Calu3 (cell line): ENCODE results near the gene PPP2R5B. TPM values are rescaled to one million over a fixed set of nuclear protein-coding genes. Genes with fewer than 3 reads are reported as not detected.

Experiments used
- BruUV-seq: library from RNA; stranded (reverse); fragments of 400-500 nt; replicated peaks from 2 replicates; lab custom pipeline; 2021; lab: Mats Ljungman, UMichigan
- CTCF ChIA-PET: fragments of 300-600 bp; sonication (Branson Sonifier 250); formaldehyde crosslinking; loops from one replicate; lab custom pipeline; 2022; ENCODE audit warnings: antibody characterized with exemption; lab: Charles Lee
- DNase-seq: peaks from one replicate; pipeline ENCODE4 v3.0.0; 2022
- H3K27ac Mint-ChIP-seq: one replicate; pipeline ENCODE4 v1.8.0; 2022; ENCODE audit warnings: mixed read lengths; ENCODE audit not compliant: unreplicated experiment
- H3K27me3 Mint-ChIP-seq: one replicate; pipeline ENCODE4 v1.8.0; 2022; ENCODE audit warnings: mixed read lengths; ENCODE audit not compliant: unreplicated experiment
- H3K36me3 Mint-ChIP-seq: one replicate; pipeline ENCODE4 v1.8.0; 2022; ENCODE audit warnings: mild to moderate bottlenecking, moderate library complexity, mixed read lengths; ENCODE audit not compliant: insufficient read depth, unreplicated experiment
- H3K4me1 Mint-ChIP-seq: one replicate; pipeline ENCODE4 v1.8.0; 2022; ENCODE audit warnings: mild to moderate bottlenecking, low read depth, mixed read lengths; ENCODE audit not compliant: unreplicated experiment
- H3K4me3 Mint-ChIP-seq: one replicate; pipeline ENCODE4 v1.8.0; 2022; ENCODE audit warnings: mild to moderate bottlenecking, low read depth, moderate library complexity, mixed read lengths; ENCODE audit not compliant: unreplicated experiment
- H3K9me3 Mint-ChIP-seq: one replicate; pipeline ENCODE4 v1.8.0; 2022; ENCODE audit warnings: low read depth, mixed read lengths; ENCODE audit not compliant: unreplicated experiment
- intact Hi-C: fragments of 100-400 bp; cut with micrococcal nuclease; formaldehyde crosslinking; loops from one replicate; pipeline ENCODE4 v1.10.0; 2022; ENCODE audit not compliant: unreplicated experiment
- total RNA-seq: library from RNA; stranded (reverse); gene quantifications from 2 replicates; pipeline ENCODE4 v1.2.3, GENCODE V29; 2022
- TF ChIP-seq, protein P1 (sequence below): fragments of 200-600 bp; IDR thresholded peaks from one replicate; pipeline ENCODE4 v1.8.0; 2022; ENCODE audit warnings: antibody characterized with exemption; ENCODE audit not compliant: unreplicated experiment

The PPP2R5B gene
- total RNA-seq, 1 experiment from 2014 or later = 12.2 TPM

DNA sequence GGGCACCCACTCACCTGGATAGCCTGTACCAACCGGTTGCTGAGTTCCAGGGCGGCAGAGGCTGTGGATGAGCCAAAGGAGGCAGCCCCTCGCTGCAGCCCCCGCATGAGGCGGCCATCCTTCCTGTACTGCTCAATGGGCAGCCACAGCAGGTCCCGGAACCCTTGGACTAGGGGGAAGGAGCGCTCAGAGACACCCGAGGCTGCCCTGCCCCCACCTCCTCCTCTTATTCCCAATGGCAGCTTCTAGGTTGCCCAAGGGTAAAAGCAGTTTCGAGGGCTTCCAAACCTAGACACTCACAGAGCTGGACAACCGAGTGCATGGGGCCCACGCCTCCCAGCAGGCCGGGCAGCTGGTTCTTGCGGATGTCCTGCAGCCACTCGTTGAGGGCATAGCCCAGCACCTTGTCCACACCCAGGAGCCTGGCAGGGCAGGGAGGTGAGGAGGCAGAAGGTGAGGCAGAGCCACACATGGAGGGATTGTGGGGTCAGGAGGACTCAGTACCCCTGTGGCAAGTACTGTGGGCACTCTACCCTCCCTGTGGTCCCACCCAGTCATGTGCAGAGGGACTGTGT lies 28.0 kb upstream of the PPP2R5B start:
- intact Hi-C loops = no loop called here
- CTCF ChIA-PET = interaction anchor here (0.6 kb wide), 1 partner anchor 48 kb away, joined by 4 read pairs; no protein-coding TSS in a partner anchor
- Mint-ChIP-seq H3K27ac (no peak overlapping the region), H3K27me3 (no peaks in the 10 kb centered on the region), H3K4me3 (no peak overlapping the region), H3K9me3 (no peaks in the 10 kb centered on the region), H3K4me1 (peaks cover 26% of the 10 kb centered on the region), H3K36me3 (peaks cover 62% of the 10 kb centered on the region)
- no peak for DNase-seq
- TF ChIP-seq, protein P1, sequence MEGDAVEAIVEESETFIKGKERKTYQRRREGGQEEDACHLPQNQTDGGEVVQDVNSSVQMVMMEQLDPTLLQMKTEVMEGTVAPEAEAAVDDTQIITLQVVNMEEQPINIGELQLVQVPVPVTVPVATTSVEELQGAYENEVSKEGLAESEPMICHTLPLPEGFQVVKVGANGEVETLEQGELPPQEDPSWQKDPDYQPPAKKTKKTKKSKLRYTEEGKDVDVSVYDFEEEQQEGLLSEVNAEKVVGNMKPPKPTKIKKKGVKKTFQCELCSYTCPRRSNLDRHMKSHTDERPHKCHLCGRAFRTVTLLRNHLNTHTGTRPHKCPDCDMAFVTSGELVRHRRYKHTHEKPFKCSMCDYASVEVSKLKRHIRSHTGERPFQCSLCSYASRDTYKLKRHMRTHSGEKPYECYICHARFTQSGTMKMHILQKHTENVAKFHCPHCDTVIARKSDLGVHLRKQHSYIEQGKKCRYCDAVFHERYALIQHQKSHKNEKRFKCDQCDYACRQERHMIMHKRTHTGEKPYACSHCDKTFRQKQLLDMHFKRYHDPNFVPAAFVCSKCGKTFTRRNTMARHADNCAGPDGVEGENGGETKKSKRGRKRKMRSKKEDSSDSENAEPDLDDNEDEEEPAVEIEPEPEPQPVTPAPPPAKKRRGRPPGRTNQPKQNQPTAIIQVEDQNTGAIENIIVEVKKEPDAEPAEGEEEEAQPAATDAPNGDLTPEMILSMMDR = no peak
- BruUV-seq = no TSS peak

DNA sequence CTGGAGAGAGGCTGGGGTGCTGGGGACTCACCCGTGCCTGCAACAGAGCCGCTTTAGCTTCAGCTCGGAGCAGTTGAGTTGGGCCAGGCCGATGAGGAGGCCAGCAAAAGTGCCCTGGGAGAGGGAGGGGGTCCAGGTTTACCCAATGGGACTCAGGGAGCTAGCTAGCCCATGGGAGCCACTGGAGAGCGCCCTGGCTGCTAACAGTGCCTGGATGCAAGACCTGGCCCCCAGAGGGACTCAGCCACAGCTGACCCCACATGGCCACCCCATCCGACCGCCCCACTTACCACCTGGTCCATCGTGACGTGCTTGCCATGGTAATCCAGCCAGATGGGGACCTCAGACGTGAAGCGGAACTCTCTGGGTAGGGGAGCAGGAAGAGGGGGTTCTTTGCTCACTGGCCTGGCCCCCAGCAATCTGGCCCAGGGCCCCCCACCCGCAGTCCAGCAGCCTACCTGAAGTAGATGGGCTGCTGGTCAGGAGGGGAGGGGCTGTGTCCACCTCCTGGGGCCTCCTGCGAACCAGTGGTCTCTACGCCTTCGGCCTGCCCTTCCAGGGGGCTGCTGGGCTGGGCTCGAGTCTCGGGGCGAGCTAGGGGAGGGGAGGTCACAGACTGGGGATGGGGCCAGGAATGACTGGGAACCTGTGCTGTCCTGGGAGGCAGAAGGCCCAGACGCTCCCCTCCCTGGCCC lies 27.0 kb upstream of the PPP2R5B start:
- H3K9me3 Mint-ChIP-seq = no peaks in the 10 kb centered on the region
- H3K4me3 Mint-ChIP-seq = no peak overlapping the region
- CTCF ChIA-PET = interaction anchor here (0.9 kb wide), 1 partner anchor 31 kb away, joined by 3 read pairs; no protein-coding TSS in a partner anchor
- no peak overlapping the region for H3K27ac Mint-ChIP-seq
- DNase-seq = no peak
- no peaks in the 10 kb centered on the region for H3K27me3 Mint-ChIP-seq
- peaks cover 59% of the 10 kb centered on the region for H3K36me3 Mint-ChIP-seq
- TF ChIP-seq, protein P1 = no peak
- no TSS peak for BruUV-seq
- peaks cover 16% of the 10 kb centered on the region for H3K4me1 Mint-ChIP-seq
- intact Hi-C loops = no loop called here

DNA sequence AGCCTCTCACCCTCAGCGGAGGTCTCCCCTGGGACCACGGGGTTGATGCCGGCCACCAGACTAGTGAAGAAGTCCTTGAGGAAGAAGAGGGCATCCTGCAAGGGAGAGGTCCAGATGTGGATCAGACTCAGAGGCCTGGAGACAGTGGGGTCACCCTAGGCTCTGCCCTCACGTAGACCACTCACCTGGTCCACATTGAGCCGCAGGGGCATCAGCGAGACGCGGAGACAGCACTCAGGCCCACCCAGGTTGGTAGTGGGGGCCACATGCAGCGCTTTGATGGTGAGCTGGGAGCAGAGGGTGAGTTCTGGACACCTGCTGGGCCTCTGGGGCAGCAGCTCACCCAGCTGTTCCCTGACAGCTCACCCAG lies 26.4 kb upstream of the PPP2R5B start:
- Mint-ChIP-seq H3K9me3 (no peaks in the 10 kb centered on the region), H3K36me3 (peaks cover 53% of the 10 kb centered on the region)

DNA sequence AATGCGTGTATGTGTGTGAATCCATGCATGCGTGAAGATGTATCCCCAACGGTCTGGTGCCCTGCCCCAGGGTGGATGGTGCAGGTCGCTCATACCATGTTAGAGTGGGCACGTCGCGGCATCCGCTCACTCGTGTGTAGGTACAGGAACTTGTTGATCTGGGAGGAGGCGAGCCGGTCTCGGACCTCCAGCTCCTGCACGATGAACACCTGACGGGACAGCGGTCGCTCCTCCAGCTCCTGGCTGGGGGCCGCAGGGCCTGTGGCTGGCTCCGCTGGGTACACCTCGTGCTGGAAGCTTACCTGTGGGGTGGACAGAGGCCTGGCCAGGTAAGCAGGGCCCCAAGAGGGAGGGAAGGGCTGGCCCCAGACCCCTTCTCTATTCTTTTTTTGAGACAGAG lies 25.9 kb upstream of the PPP2R5B start:
- CTCF ChIA-PET = interaction anchor here (0.9 kb wide), 1 partner anchor 30 kb away, joined by 3 read pairs; no protein-coding TSS in a partner anchor
- Mint-ChIP-seq H3K4me1 (peaks cover 15% of the 10 kb centered on the region), H3K4me3 (no peak overlapping the region), H3K27me3 (no peaks in the 10 kb centered on the region), H3K27ac (no peak overlapping the region), H3K36me3 (peaks cover 48% of the 10 kb centered on the region), H3K9me3 (no peaks in the 10 kb centered on the region)
- BruUV-seq = no TSS peak
- intact Hi-C loops = no loop called here
- no peak for DNase-seq
- TF ChIP-seq, protein P1 = no peak

More for the DNA sequence above, 26.4 kb upstream of the PPP2R5B start:
- no peak for DNase-seq
- BruUV-seq = no TSS peak
- intact Hi-C loops = no loop called here
- CTCF ChIA-PET = interaction anchor here (0.9 kb wide), 1 partner anchor 31 kb away, joined by 3 read pairs; no protein-coding TSS in a partner anchor
- H3K27me3 Mint-ChIP-seq = no peaks in the 10 kb centered on the region
- H3K4me3 Mint-ChIP-seq = no peak overlapping the region
- TF ChIP-seq, protein P1 = no peak
- H3K4me1 Mint-ChIP-seq = peaks cover 15% of the 10 kb centered on the region
- no peak overlapping the region for H3K27ac Mint-ChIP-seq
